Suppressor macrophage treated with lipopolysaccharide for 1 hour (primary cell): Measurements from ENCODE around the gene SKP1.

ENCODE experiments used
- DNase-seq, 3 donors: peaks; one replicate each; pipeline ENCODE4 v3.0.0-alpha.2; 2020 to 2022

SKP1 gene

GRCh38 chr5:134143431-134143830 lies 33.3 kb downstream of the SKP1 start:
- DNase-seq, result no peak

GRCh38 chr5:134142806-134143205 lies 33.9 kb downstream of the SKP1 start:
- no peak for DNase-seq

- no peak for DNase-seq
These were observed 34.7 kb downstream of the SKP1 start for GRCh38 chr5:134142052-134142451.

- DNase-seq, result peak; percentile 33 to 59 (median 46)
These were observed 35.3 kb downstream of the SKP1 start for GRCh38 chr5:134141331-134142050.

- DNase-seq, result peak; percentile 82 to 83 (median 82)
These were observed 36.1 kb downstream of the SKP1 start for GRCh38 chr5:134140530-134141201.

- no peak for DNase-seq
These were observed 36.8 kb downstream of the SKP1 start for GRCh38 chr5:134139891-134140469.

GRCh38 chr5:134139377-134139851 lies 37.3 kb downstream of the SKP1 start:
- no peak for DNase-seq

- DNase-seq, result peak; percentile 17 to 35 (median 27)
These were observed 38.1 kb downstream of the SKP1 start for GRCh38 chr5:134138416-134139376.

GRCh38 chr5:134136771-134137170 lies 40.0 kb downstream of the SKP1 start:
- DNase-seq, result no peak

GRCh38 chr5:134136221-134136631 lies 40.5 kb downstream of the SKP1 start:
- no peak for DNase-seq

GRCh38 chr5:134135091-134135655 lies 41.6 kb downstream of the SKP1 start:
- no peak for DNase-seq

- no peak for DNase-seq
These were observed 42.7 kb downstream of the SKP1 start for GRCh38 chr5:134133995-134134541.

- DNase-seq, result no peak
These were observed 43.4 kb downstream of the SKP1 start for GRCh38 chr5:134133188-134133994.

GRCh38 chr5:134132372-134133187 lies 44.2 kb downstream of the SKP1 start:
- DNase-seq, result no peak

GRCh38 chr5:134131578-134132350 lies 45.0 kb downstream of the SKP1 start:
- DNase-seq, result no peak

GRCh38 chr5:134131165-134131564 lies 45.6 kb downstream of the SKP1 start:
- no peak for DNase-seq

- no peak for DNase-seq
These were observed 46.4 kb downstream of the SKP1 start for GRCh38 chr5:134130239-134130945.

- no peak for DNase-seq
These were observed 47.1 kb downstream of the SKP1 start for GRCh38 chr5:134129411-134130238.
